Amniotic stem cell (primary cell): ENCODE data around the gene CLUH.

Experiments used
- DNase-seq: peaks from one replicate; lab custom pipeline; 2025; lab: John Stamatoyannopoulos, UW

The CLUH gene

GRCh38 chr17:2711608-2712299 lies at the start of gene CLUH:
Gene CLUH, minus strand, starts transcription at chr17:2711764. Its CDS starts 103 bp downstream, at chr17:2711661.
- peak; percentile 83 for DNase-seq

DNA sequence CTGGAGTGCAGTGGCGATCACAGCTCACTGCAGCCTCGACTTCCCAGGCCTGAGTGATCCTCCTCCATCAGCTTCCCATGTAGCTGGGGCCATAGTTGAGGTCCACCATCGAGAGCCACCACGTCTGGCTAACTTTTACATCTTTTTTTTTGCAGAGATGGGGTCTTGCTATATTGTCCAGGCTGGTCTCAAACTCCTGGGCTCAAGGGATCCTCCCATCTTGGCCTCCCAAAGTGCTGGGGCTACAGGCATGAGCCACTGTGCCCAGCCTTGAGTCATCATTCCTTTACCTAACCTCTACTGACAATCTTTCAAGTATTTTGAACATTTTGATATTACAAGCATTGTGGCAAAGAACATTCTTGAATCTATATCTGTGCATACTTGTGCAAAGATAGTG lies 47.3 kb upstream of the CLUH start:
- DNase-seq, result no peak

- DNase-seq, result no peak
Measured at GRCh38 chr17:2755891-2756724, 44.5 kb upstream of the CLUH start.

DNA sequence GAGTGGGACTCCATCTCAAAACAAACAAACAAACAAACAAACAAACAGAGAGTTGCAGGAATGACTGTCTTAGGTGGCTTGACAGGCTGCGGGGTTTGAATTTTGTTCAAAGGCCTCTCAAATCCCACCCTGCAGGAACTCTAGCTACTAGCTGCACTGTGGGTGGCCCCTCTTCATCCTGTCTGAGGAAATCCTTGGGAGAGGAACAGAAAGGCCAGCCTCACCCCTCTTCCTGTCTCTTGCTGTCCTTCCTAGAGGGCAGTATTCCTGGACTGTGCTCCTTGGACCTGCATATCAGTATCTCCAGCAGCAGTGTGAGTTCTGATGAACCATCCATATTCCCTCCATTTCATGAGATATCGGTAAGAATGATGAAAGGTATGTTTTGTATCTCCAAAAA lies 39.9 kb upstream of the CLUH start:
- DNase-seq, result no peak

DNA sequence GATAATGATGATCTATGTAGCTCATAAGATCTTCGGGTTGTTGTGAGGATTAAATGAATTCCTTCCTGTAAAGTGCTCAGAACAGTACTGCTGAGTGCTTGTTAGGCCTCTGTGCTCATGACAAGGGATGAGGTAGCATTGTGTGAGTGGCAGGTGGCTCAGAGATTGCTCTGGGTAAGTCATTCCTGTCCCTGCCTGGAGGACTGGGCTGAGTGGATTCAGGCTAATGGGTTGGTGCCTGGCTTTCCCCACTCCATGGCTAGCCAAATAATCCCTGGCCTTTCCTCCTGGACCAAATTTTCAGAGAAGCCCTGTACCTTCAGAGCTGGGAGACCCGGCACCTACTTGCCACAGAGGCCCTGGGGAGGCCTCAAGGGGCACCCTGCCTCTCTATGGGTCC lies 39.2 kb upstream of the CLUH start:
- DNase-seq, result no peak

DNA sequence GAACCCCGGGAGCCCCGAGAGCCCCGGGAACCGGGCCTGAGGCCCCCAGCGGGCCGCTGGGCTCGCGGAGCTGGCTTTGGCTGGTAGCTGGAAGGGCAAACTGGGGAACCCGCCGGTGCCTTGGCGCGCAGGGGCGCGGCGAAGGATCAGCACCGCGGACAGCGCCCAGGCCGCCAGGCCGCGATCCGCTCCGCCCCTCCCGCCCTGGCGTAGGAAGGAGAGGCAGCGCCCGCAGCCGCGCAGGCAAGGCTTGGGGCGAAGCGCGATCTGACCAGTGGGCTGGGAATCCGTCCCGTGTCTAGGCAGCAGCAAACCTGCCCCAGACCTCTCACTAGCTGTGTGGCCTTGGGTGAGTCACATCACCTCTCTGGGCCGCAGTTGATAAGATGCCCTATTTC lies 38.2 kb upstream of the CLUH start:
- peak; percentile 36 for DNase-seq

DNA sequence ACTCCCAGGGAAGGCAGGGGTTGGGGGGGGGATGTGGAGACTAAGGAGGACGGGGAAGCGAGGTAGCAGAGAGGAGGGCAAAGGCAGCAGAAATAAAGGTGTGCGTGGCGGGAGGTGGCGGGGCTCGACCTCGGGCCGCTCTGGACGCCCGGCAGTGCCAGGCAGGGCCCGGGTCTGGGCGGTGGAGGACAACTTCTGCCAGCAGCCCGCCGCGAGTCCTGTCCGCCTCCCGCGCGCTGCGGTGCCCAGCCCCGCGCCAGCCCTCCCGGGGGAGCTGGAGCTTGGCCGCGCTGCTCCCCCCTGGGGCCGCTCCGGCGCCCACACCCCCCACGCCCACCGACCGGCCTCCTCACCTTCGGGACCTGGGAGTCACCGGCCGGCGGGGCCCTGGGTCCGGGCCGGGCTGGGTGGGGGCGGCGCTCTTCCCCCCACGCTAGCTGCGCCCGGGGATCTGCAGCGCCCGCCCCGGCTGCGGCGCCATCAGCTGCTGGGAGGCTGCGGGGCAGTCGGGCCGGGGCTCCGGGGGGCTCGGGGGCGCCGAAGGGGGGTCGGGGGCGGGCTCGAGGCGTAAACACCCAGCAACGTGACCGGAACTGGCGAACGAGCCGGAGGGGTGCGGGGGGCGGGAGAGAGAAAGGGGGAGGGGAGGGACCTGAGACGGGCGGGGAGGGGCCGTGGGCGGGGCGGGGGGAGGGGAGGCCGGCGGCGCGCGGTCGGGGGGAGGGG lies 37.7 kb upstream of the CLUH start, which contains the start of gene CCDC92B:
Gene CCDC92B, minus strand, starts transcription at position 595 of the 726 bp plus-strand sequence. CDS start 14,507 bp downstream, outside the sequence.
- DNase-seq, result no peak

DNA sequence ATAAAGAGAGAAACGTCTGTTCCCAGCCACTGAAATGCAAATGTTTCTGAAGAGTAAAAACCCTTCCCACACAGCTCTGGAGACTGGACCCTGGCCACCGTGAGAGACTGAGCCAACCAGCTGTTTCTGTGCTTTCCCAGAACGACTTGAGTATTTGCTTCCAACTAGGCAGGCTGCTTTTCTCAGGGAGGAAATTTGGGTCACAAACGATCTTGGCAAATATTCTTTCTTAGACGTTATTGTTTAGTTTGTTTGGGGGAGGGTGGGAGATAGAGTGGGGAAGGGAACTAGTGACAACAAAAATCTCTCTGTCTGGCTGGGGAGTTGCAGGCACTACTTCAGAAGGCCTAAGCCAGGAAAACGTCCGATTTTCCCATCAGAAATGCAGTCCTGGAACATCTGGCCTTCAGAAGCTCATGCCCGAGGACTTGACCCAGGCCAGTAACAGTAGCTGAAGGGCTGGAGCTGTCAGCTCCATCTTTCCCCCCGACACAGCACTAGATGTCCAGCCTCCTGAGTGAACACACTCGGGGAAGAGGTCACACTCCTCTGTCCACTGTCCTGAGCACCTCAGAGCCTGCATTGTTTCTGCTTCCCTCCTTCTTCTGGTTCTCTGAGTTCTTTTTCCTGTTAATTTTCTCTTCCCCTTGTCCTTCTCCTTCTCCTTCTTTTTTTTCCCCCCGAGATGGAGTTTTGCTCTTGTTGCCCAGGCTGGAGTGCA lies 33.9 kb upstream of the CLUH start:
- DNase-seq, result no peak

GRCh38 chr17:2737693-2738092 lies 26.1 kb upstream of the CLUH start:
- DNase-seq, result no peak

DNA sequence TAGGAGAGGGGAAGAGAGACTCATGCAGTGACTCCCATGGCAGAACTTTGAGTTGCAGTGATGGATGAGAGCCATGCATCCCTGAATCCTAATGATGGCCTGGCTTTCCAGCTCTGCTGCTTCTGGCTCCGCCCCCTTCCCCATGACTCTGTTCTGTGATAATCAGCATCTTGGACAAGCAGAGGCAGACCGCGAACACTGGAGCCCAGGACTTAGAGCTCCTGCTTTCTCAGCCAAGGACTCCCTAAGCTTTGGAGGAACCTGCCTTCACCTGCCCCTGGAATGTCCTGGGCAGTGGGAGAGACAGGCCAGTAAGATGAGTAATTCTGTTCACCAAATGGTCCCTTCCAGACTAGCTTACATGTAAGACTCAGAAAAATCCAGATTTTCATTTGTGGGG lies 25.4 kb upstream of the CLUH start:
- DNase-seq, result no peak

DNA sequence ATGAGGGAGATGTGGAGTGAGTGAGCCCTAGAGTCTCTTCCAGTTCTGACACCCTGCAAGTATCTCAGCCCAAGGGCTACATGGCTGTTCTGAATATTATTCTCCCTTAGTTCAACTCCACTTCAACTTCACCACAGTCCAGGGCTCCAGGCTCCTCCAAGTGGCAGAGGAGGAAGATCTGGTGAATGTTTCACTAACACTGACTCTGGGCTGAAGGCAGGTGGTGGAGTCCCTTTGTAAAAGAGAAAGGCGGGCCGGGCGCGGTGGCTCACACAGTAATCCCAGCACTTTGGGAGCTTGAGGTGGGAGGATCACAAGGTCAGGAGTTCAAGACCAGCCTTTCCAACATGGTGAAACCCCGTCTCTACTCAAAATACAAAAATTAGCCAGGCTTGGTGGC lies 24.3 kb upstream of the CLUH start:
- DNase-seq, result no peak

GRCh38 chr17:2734939-2735338 lies 23.4 kb upstream of the CLUH start:
- DNase-seq, result no peak

GRCh38 chr17:2731807-2732206 lies 20.2 kb upstream of the CLUH start:
- DNase-seq, result no peak

GRCh38 chr17:2730764-2731353 lies 19.3 kb upstream of the CLUH start:
- DNase-seq, result no peak

DNA sequence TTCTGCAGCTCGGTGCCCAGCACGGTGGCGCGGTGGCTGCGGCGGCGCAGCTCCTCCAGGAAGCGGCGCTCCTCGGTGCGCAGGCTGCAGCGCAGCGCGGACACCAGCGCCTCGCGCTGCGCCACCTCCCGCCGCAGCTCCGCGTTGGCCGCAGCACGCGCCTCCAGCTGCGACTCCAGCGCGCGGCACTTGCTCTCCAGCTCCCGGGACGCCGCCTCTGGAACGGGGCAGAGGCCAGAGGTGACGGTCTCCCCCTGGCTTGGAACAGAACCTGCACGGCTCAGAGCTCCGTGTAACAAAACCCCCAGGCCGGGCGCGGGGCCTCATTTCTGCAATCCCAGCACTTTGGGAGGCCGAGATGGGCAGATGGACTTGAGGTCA lies 13.2 kb upstream of the CLUH start:
- DNase-seq, result no peak

DNA sequence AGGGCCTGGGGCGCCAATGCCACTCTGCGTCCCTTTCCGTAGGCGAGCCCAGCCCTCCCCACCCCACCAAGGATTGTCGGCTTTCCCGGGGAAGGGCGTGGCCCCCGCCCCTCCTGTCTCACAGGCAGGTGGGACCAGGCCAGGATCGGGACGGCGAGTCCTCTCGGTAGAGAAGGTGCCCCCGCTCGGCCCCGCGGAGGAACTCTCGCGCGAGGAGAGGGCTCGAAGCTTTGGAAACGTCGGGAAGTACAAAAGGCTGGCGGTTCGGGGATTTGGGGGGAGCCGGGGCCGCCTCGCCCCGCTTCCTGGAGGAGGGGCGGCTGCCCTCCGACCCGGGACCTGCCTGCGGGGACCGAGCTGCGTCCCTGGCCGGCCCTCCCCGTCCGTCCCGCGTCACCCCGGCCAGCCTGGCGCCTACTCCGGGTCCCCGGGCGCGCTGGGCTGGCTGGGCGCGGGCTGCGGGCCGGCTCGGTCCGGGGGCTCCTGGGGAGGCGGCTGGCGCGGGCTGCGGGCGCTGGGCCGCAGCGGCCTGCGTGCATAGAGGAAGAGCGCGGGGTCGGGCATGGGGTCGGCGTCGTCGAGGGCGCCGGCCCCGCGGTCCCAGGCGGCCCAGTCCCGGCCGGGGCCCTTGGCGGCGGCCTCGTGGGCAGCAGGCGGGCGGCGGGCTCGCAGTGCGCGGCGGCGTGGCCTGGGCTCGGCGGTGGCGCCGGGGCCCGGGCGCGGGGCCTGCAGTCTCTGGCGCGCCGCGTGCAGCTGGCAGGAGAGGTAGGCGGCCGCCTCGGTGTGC lies 12.6 kb upstream of the CLUH start:
- DNase-seq, result no peak

DNA sequence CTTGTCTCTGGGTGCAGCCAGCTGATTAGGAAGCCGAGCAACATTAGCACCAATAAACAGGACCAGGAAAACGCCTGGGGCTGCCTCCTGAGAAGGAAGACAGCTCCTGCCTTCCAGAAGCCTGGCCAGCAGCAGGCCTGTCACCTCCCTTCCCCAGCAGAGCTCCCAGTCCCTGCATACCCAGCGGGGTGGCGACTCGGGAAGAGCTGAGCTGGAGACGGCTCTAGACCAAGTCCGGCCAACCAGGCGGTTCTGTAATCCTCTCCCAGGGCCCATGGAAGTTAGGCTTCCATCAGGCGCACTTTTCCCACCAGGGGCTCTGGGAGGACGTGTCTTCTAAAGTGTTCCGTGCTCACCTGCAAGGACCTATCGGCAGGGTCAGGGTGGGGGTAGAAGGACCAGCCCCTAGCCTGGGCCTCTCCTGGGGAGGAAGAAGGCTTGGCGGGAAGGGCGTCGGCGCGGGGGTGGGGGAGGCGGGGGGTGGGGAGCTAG lies 12.0 kb upstream of the CLUH start:
- DNase-seq, result no peak

GRCh38 chr17:2722611-2723010 lies 11.0 kb upstream of the CLUH start:
- DNase-seq, result no peak

- DNase-seq, result no peak
Measured at GRCh38 chr17:2721603-2722002, 10.0 kb upstream of the CLUH start.

- DNase-seq, result no peak
Measured at GRCh38 chr17:2719861-2720260, 8.3 kb upstream of the CLUH start.
